Sigmoid colon (tissue), 7 donors: ENCODE data around the gene GPC6. TPM values are rescaled to one million over a fixed set of nuclear protein-coding genes. Genes with fewer than 3 reads are reported as not detected.
A peak's percentile ranks its signal among the peaks of the same experiment; 100 is the strongest.

Experiments
- DNase-seq: peaks from one replicate; pipeline ENCODE4 v3.0.0-alpha.2; 2019
- H3K27ac ChIP-seq, 4 donors: fragments of 200-600 bp; sonication (generic); one replicate each; pipeline ENCODE4 v1.5.1; 2016 to 2019; ENCODE audit warnings: mild to moderate bottlenecking in 1 of 4
- H3K27me3 ChIP-seq, 3 donors: fragments of 200-600 bp; sonication (generic); one replicate each; pipeline ENCODE4 v1.5.1; 2019; ENCODE audit warnings: mild to moderate bottlenecking in 1 of 3
- H3K36me3 ChIP-seq, 4 donors: fragments of 200-600 bp; sonication (generic); one replicate each; pipeline ENCODE4 v1.5.1; 2016 to 2019
- H3K4me1 ChIP-seq, 4 donors: fragments of 200-600 bp; sonication (generic); one replicate each; pipeline ENCODE4 v1.5.1; 2017 to 2019
- H3K4me3 ChIP-seq, 4 donors: fragments of 200-600 bp; sonication (generic); one replicate each; pipeline ENCODE4 v1.5.1; 2017 to 2019; ENCODE audit warnings: mild to moderate bottlenecking in 2 of 4, moderate library complexity in 1 of 4
- H3K9me3 ChIP-seq, 4 donors: fragments of 200-600 bp in 3 of 4; sonication (generic) in 3 of 4; one replicate each; pipeline versions ENCODE4 v1.5.1 to v1.6.1; 2013 to 2019
- EP300 ChIP-seq, 4 donors: sonication (generic); formaldehyde crosslinking; IDR thresholded peaks; one replicate each; pipeline ENCODE4 v1.6.1; 2017; ENCODE audit warnings: antibody characterized with exemption in 4 of 4
- POLR2A ChIP-seq, 2 donors: fragments of 450-650 bp; IDR thresholded peaks; one replicate each; pipeline ENCODE4 v1.6.1; 2016; ENCODE audit warnings: antibody characterized with exemption in 2 of 2, mild to moderate bottlenecking in 2 of 2, moderate library complexity in 2 of 2
- POLR2AphosphoS5 ChIP-seq, 4 donors: sonication (generic); formaldehyde crosslinking; IDR thresholded peaks; one replicate each; pipeline ENCODE4 v1.6.1; 2017; ENCODE audit warnings: antibody characterized with exemption in 4 of 4
- WGBS, 2 donors: extraction: QIAGEN DNeasy Blood & Tissue Kit; methylation state at CpG; one replicate each; pipeline ENCODE4 v1.1.7; 2013; 5-methylcytosine and 5-hydroxymethylcytosine counted together
- intact Hi-C: fragments of 100-400 bp; cut with DNase I; formaldehyde crosslinking; loops from one replicate; pipeline ENCODE4 v1.15.1; 2023
- polyA plus RNA-seq, 3 donors: library from polyadenylated mRNA; stranded (reverse); fragments of 200-250 nt; gene quantifications; one replicate each; pipeline ENCODE4 v1.2.3, GENCODE V29; 2013
- total RNA-seq, 4 donors: library from RNA; depleted of rRNA; stranded (reverse); fragments of >200 nt; gene quantifications; one replicate each; pipeline ENCODE4 v1.1.0, GENCODE V29; 2016
- TF ChIP-seq, protein P1 (sequence below), 4 experiments: fragments of 450-650 bp in 3 of 4; fragments of 200-600 bp in 1 of 4; IDR thresholded peaks; one replicate each; pipeline ENCODE4 v1.5.1; 2016 to 2019; ENCODE audit warnings: antibody characterized with exemption in 4 of 4, mild to moderate bottlenecking in 3 of 4, moderate library complexity in 2 of 4
- donor health status: healthy with polysubstance abuse.
- donor health status: Bipolar disorder and iron deficiency.
- donor health status: healthy.

GPC6 gene
- total and polyA plus RNA-seq, 7 donors: 0.23 to 27.5 (median 14.4) TPM

- Histone ChIP-seq H3K36me3 (no peaks in the 10 kb centered on the region), H3K4me3 (no peak overlapping the region), H3K9me3 (no peaks in the 10 kb centered on the region), H3K27me3 (no peaks in the 10 kb centered on the region), H3K4me1 (peaks cover 0 to 20% (median 11%) of the 10 kb centered on the region in 4 donors), H3K27ac (no peak overlapping the region)
- intact Hi-C loops: no loop called here
- no peak for TF ChIP-seq POLR2A (IDR thresholded peaks at IDR 0.05)
- TF ChIP-seq, protein P1, sequence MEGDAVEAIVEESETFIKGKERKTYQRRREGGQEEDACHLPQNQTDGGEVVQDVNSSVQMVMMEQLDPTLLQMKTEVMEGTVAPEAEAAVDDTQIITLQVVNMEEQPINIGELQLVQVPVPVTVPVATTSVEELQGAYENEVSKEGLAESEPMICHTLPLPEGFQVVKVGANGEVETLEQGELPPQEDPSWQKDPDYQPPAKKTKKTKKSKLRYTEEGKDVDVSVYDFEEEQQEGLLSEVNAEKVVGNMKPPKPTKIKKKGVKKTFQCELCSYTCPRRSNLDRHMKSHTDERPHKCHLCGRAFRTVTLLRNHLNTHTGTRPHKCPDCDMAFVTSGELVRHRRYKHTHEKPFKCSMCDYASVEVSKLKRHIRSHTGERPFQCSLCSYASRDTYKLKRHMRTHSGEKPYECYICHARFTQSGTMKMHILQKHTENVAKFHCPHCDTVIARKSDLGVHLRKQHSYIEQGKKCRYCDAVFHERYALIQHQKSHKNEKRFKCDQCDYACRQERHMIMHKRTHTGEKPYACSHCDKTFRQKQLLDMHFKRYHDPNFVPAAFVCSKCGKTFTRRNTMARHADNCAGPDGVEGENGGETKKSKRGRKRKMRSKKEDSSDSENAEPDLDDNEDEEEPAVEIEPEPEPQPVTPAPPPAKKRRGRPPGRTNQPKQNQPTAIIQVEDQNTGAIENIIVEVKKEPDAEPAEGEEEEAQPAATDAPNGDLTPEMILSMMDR (IDR thresholded peaks at IDR 0.05): no peak
- no peak for TF ChIP-seq EP300 (IDR thresholded peaks at IDR 0.05)
- no peak for TF ChIP-seq POLR2AphosphoS5 (IDR thresholded peaks at IDR 0.05)
- DNase-seq: no peak
- WGBS, 2 donors: 89 to 92% methylated on average over 8 of the region's 8 CpGs
These were observed 544.6 kb downstream of the GPC6 start for GRCh38 chr13:93771227-93771626.

DNA sequence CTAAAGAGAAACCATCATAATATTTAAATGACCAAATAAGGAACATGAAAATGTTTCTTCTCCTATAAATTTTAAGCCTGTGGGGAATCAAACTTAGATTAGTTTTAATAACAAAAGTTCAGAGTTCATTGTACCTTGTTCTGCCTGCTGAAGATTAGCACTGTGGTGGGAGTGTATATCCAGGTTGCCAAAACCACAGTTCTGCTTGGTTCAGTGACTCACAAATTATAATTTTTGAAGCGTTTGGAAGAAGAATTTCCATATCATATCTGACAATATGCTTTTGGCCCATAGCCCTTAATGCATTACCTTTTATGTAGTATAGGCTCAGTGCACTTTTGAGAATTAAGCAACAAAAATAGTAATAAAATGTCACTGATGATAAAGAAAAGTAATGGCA is 545.2 kb downstream of the GPC6 start:
- H3K27me3 ChIP-seq: no peaks in the 10 kb centered on the region
- TF ChIP-seq, protein P1 (IDR thresholded peaks at IDR 0.05): no peak
- TF ChIP-seq POLR2AphosphoS5 (IDR thresholded peaks at IDR 0.05) (no peak), POLR2A (IDR thresholded peaks at IDR 0.05) (no peak), EP300 (IDR thresholded peaks at IDR 0.05) (no peak)
- no peak overlapping the region for H3K4me3 ChIP-seq
- 81 to 88% methylated on average over 1 of the region's 1 CpG for WGBS, 2 donors
- no peaks in the 10 kb centered on the region for H3K36me3 ChIP-seq
- peaks cover 0 to 20% (median 11%) of the 10 kb centered on the region in 4 donors for H3K4me1 ChIP-seq
- intact Hi-C loops: no loop called here
- H3K27ac ChIP-seq: no peak overlapping the region
- no peak for DNase-seq
- H3K9me3 ChIP-seq: no peaks in the 10 kb centered on the region

GRCh38 chr13:93774506-93774905 is 547.9 kb downstream of the GPC6 start:
- Histone ChIP-seq H3K4me3 (no peak overlapping the region), H3K36me3 (no peaks in the 10 kb centered on the region), H3K9me3 (no peaks in the 10 kb centered on the region), H3K27ac (peak overlapping the region in 1 of 4 donors; percentile 46), H3K4me1 (peaks cover 0 to 14% (median 7%) of the 10 kb centered on the region in 4 donors), H3K27me3 (no peaks in the 10 kb centered on the region)
- intact Hi-C loops: no loop called here
- 93 to 95% methylated on average over 2 of the region's 2 CpGs for WGBS, 2 donors
- DNase-seq: no peak
- TF ChIP-seq, protein P1 (IDR thresholded peaks at IDR 0.05): no peak
- TF ChIP-seq POLR2AphosphoS5 (IDR thresholded peaks at IDR 0.05) (no peak), POLR2A (IDR thresholded peaks at IDR 0.05) (no peak)

GRCh38 chr13:93775027-93775426 is 548.4 kb downstream of the GPC6 start:
- Histone ChIP-seq H3K4me1 (peaks cover 0 to 10% (median 2%) of the 10 kb centered on the region in 4 donors), H3K4me3 (no peak overlapping the region), H3K9me3 (no peaks in the 10 kb centered on the region), H3K27ac (peak overlapping the region in 1 of 4 donors; percentile 46), H3K27me3 (no peaks in the 10 kb centered on the region), H3K36me3 (no peaks in the 10 kb centered on the region)
- no peak for DNase-seq
- no peak for TF ChIP-seq EP300 (IDR thresholded peaks at IDR 0.05)
- TF ChIP-seq POLR2AphosphoS5 (IDR thresholded peaks at IDR 0.05): no peak
- TF ChIP-seq POLR2A (IDR thresholded peaks at IDR 0.05): no peak
- TF ChIP-seq, protein P1 (IDR thresholded peaks at IDR 0.05): no peak
- intact Hi-C loops: no loop called here
- 74 to 80% methylated on average over 4 of the region's 4 CpGs for WGBS, 2 donors

DNA sequence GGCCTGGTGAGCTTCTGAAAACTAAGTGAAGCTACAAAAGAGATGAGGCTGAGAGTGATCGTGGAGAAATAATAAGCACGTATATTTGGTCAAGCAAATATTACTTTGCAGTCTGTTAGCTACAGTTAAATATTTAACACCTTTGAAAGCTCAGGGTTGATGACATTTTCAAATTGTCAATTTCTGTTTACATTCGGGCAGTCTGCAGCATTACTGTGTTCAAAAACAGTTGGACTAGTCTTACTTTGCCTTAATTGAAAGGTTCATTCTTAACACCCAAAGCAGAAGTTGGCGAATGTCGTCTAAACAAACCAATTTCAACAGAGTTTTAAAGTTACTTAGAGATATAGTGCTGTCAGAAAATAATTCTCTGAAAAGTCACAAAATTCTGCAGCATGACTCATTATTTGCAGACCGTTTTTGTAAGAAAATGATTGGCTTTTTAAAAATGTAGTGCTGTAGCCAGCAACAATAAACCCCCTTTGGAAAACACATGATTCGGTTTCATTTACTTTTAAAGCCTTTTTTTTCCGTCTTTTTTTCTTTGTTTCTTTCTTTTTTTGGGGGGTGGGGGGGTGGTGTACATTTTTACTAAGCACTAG is 549.0 kb downstream of the GPC6 start:
- H3K27me3 ChIP-seq: no peaks in the 10 kb centered on the region
- no peak for DNase-seq
- no peak overlapping the region for H3K4me3 ChIP-seq
- no peaks in the 10 kb centered on the region for H3K9me3 ChIP-seq
- peak overlapping the region in 1 of 4 donors; percentile 46 for H3K27ac ChIP-seq
- 46 to 56% methylated on average over 8 of the region's 8 CpGs for WGBS, 2 donors
- TF ChIP-seq POLR2AphosphoS5 (IDR thresholded peaks at IDR 0.05) (no peak), EP300 (IDR thresholded peaks at IDR 0.05) (no peak), POLR2A (IDR thresholded peaks at IDR 0.05) (no peak)
- TF ChIP-seq, protein P1 (IDR thresholded peaks at IDR 0.05): no peak
- no peaks in the 10 kb centered on the region for H3K36me3 ChIP-seq
- peaks cover 0 to 10% (median 0%) of the 10 kb centered on the region in 4 donors for H3K4me1 ChIP-seq
- intact Hi-C loops: no loop called here
